Stomach smooth muscle (tissue), 2 donors: ENCODE data around the gene USP36.

Experiments used
- H3K27ac ChIP-seq: one replicate; pipeline ENCODE4 v1.7.0; 2013; ENCODE audit warnings: mild to moderate bottlenecking, low read length, inconsistent platforms
- H3K27me3 ChIP-seq, 2 donors: one replicate each; pipeline ENCODE4 v1.7.0; 2013; ENCODE audit warnings: low read length in 2 of 2; ENCODE audit not compliant: insufficient read depth in 2 of 2, control insufficient read depth in 1 of 2
- H3K36me3 ChIP-seq, 2 donors: one replicate each; pipeline ENCODE4 v1.7.0; 2013; ENCODE audit warnings: low read length in 2 of 2; ENCODE audit not compliant: control insufficient read depth in 2 of 2, insufficient read depth in 2 of 2
- H3K4me1 ChIP-seq: one replicate; pipeline ENCODE4 v1.7.0; 2013; ENCODE audit warnings: low read length; ENCODE audit not compliant: control insufficient read depth, insufficient read depth
- H3K4me3 ChIP-seq, 2 donors: one replicate each; pipeline ENCODE4 v1.7.0; 2013; ENCODE audit warnings: low read length in 2 of 2
- H3K9ac ChIP-seq, 2 donors: one replicate each; pipeline ENCODE4 v1.7.0; 2013; ENCODE audit warnings: low read length in 2 of 2, mild to moderate bottlenecking in 1 of 2
- H3K9me3 ChIP-seq, 2 donors: one replicate each; pipeline ENCODE4 v1.7.0; 2013; ENCODE audit warnings: low read length in 2 of 2; ENCODE audit not compliant: control insufficient read depth in 2 of 2
- donor health status: healthy.
- donor health status: Pancreatic carcinoma.

Gene USP36

GRCh38 chr17:78797691-78798585 is 42.7 kb downstream of the USP36 start:
- Histone ChIP-seq H3K27ac (no peak overlapping the region), H3K36me3 (peaks cover 56 to 61% of the 10 kb centered on the region in 2 donors), H3K4me1 (peaks cover 13% of the 10 kb centered on the region), H3K4me3 (no peak overlapping the region), H3K27me3 (no peaks in the 10 kb centered on the region), H3K9ac (no peak overlapping the region), H3K9me3 (no peaks in the 10 kb centered on the region)

- H3K4me1 ChIP-seq, result peaks cover 14% of the 10 kb centered on the region
- H3K4me3 ChIP-seq, result no peak overlapping the region
- peaks cover 51 to 55% of the 10 kb centered on the region in 2 donors for H3K36me3 ChIP-seq
- no peaks in the 10 kb centered on the region for H3K9me3 ChIP-seq
- no peak overlapping the region for H3K27ac ChIP-seq
- H3K27me3 ChIP-seq, result no peaks in the 10 kb centered on the region
- no peak overlapping the region for H3K9ac ChIP-seq
Measured at GRCh38 chr17:78797213-78797612, 43.4 kb downstream of the USP36 start.

- no peaks in the 10 kb centered on the region for H3K9me3 ChIP-seq
- no peak overlapping the region for H3K4me3 ChIP-seq
- H3K9ac ChIP-seq, result no peak overlapping the region
- H3K4me1 ChIP-seq, result peaks cover 20% of the 10 kb centered on the region
- H3K36me3 ChIP-seq, result peaks cover 47 to 54% of the 10 kb centered on the region in 2 donors
- no peak overlapping the region for H3K27ac ChIP-seq
- no peaks in the 10 kb centered on the region for H3K27me3 ChIP-seq
Measured at GRCh38 chr17:78796517-78796900, 44.1 kb downstream of the USP36 start.

- H3K9me3 ChIP-seq, result no peaks in the 10 kb centered on the region
- H3K27ac ChIP-seq, result no peak overlapping the region
- H3K9ac ChIP-seq, result no peak overlapping the region
- H3K4me1 ChIP-seq, result peaks cover 22% of the 10 kb centered on the region
- peaks cover 44 to 54% of the 10 kb centered on the region in 2 donors for H3K36me3 ChIP-seq
- H3K27me3 ChIP-seq, result no peaks in the 10 kb centered on the region
- H3K4me3 ChIP-seq, result no peak overlapping the region
Measured at GRCh38 chr17:78795861-78796516, 44.6 kb downstream of the USP36 start.

- Histone ChIP-seq H3K9me3 (no peaks in the 10 kb centered on the region), H3K27ac (no peak overlapping the region), H3K4me3 (no peak overlapping the region), H3K9ac (no peak overlapping the region), H3K27me3 (no peaks in the 10 kb centered on the region), H3K4me1 (peaks cover 27% of the 10 kb centered on the region), H3K36me3 (peaks cover 44 to 52% of the 10 kb centered on the region in 2 donors)
Measured at GRCh38 chr17:78794864-78795640, 45.6 kb downstream of the USP36 start.

GRCh38 chr17:78794399-78794798 is 46.2 kb downstream of the USP36 start:
- Histone ChIP-seq H3K9me3 (no peaks in the 10 kb centered on the region), H3K4me3 (no peak overlapping the region), H3K9ac (no peak overlapping the region), H3K4me1 (peaks cover 34% of the 10 kb centered on the region), H3K36me3 (peaks cover 44 to 51% of the 10 kb centered on the region in 2 donors), H3K27me3 (no peaks in the 10 kb centered on the region), H3K27ac (no peak overlapping the region)

GRCh38 chr17:78793968-78794367 is 46.6 kb downstream of the USP36 start:
- Histone ChIP-seq H3K36me3 (peaks cover 40 to 47% of the 10 kb centered on the region in 2 donors), H3K27ac (no peak overlapping the region), H3K4me1 (peaks cover 32% of the 10 kb centered on the region)

GRCh38 chr17:78793415-78793814 is 47.2 kb downstream of the USP36 start:
- Histone ChIP-seq H3K4me3 (no peak overlapping the region), H3K9me3 (no peaks in the 10 kb centered on the region), H3K9ac (no peak overlapping the region), H3K27me3 (no peaks in the 10 kb centered on the region), H3K36me3 (peaks cover 37 to 43% of the 10 kb centered on the region in 2 donors), H3K4me1 (peaks cover 30% of the 10 kb centered on the region), H3K27ac (no peak overlapping the region)

More at GRCh38 chr17:78793968-78794367, 46.6 kb downstream of the USP36 start:
- H3K4me3 ChIP-seq, result no peak overlapping the region
- H3K9ac ChIP-seq, result no peak overlapping the region
- no peaks in the 10 kb centered on the region for H3K27me3 ChIP-seq
- no peaks in the 10 kb centered on the region for H3K9me3 ChIP-seq

GRCh38 chr17:78791840-78792709 is 48.5 kb downstream of the USP36 start:
- no peaks in the 10 kb centered on the region for H3K9me3 ChIP-seq
- peak overlapping the region; percentile 18 for H3K27ac ChIP-seq
- H3K36me3 ChIP-seq, result peaks cover 25 to 30% of the 10 kb centered on the region in 2 donors
- H3K4me3 ChIP-seq, result no peak overlapping the region
- H3K27me3 ChIP-seq, result no peaks in the 10 kb centered on the region
- no peak overlapping the region for H3K9ac ChIP-seq
- peaks cover 30% of the 10 kb centered on the region for H3K4me1 ChIP-seq

- peaks cover 23% of the 10 kb centered on the region for H3K4me1 ChIP-seq
- H3K9ac ChIP-seq, result no peak overlapping the region
- H3K27ac ChIP-seq, result peak overlapping the region; percentile 53
- H3K9me3 ChIP-seq, result no peaks in the 10 kb centered on the region
- no peak overlapping the region for H3K4me3 ChIP-seq
- no peaks in the 10 kb centered on the region for H3K27me3 ChIP-seq
- H3K36me3 ChIP-seq, result peaks cover 10 to 17% of the 10 kb centered on the region in 2 donors
Measured at GRCh38 chr17:78790552-78790951, 50.1 kb downstream of the USP36 start.
